Stimulated activated CD4-positive, alpha-beta T cell treated with anti-CD3 and anti-CD28 coated beads, Interleukin-2, amount 100 ng/mL, for 4 hours (primary cell): ENCODE measurements around the gene ZCCHC14.

ENCODE experiments used
- DNase-seq: peaks from one replicate; pipeline ENCODE4 v3.0.0-alpha.2; 2020; ENCODE audit warnings: low read depth

ZCCHC14 gene

DNA sequence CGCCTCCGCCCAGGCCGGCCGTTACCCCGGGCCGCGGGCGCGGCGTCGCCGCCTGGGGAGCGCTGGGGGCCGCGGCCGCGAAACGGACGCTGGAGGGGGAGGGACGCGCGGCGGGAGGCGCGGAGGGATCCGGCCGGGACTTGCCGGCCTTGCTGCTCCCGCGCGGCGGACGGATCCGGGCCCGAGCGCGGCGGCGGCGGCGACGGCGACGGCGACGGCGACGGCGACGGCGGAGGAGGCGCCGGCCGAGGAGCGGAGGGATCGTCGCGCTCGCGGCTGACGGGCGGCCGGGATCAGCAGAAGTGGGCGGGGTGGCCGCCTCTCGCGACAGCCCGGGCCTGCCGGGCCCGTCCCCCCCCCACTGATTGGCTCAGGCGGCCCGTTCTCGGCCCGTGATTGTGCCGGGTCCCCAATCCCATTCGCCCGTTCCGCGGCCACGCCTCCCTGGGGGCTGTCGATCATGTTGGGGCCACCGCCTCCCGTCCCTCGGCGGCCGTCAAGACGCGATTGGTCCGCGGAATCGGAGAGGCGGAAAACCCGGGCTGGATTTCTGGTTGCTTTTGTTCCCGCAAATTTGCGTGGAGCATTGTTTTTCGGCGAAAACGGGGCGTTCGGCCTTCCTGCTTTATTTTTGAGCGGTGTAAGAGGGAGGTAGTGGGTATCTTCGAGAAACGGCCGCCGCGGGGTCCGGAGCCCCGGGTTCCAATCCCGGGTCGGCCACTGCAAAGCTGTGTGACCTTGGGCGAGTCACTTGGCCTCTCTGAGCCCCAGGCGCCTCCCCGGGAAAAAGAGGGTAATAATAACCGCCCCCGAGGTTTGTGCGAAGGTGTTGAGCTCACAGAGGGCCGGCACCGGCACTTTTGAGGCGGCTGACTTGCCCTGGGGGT is at the start of gene ZCCHC14:
Gene ZCCHC14 (minus strand): TSS at position 304 of the 887 bp plus-strand sequence. CDS start 786 bp downstream, outside the sequence.
- DNase-seq = peak; percentile 99

DNA sequence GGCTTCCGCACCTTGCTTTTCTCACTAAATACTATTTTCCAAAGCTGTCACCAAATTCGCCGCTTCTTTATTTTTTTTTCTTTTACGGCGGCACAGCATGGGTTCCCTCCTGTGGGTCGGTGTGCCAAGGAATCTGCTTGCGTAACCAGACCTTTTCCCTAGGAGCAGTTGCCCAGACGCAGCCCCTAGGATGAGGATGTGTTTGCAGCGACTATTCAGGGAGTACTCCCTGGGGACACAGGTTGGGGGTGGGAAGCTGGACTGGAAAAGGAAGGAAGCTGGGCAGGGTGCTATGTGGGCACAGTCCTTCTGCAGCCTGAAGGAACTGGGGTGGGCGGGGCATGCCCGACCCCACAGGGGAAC is 49.0 kb upstream of the ZCCHC14 start:
- no peak for DNase-seq

DNA sequence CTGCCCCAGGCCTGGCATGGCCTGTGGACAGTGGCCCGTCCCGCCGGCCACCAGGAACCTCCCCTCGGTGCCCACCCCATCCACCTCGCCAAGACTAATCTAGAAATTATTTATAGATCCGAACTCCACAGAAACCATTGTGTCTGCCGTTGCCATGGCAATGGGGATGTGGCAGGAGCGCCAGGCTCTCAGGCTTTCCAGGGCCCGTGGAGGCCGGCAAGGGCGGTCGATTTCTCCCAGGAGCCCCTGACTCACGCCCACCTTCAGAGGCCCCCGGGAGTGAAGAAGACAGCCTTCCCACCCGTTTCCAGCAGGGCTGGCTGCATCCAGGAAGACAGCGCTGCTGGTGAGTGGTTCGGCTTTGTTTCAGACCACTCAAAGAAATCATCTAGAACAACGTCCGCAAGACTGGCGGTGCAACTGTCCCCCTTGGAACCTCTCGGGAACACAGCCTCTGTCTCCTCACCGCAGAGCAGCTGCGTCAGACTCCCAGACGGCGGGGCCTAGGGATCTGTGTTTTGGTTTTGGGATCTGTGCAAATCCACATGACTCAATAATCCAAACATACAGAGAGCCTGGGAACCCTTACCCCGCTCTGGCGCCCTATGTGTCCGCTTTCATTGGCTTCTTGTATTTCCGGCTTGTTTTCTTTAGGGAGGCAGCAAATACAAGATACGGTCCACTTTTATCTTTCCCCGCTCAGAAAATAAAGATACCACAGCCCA is 48.5 kb upstream of the ZCCHC14 start:
- no peak for DNase-seq

DNA sequence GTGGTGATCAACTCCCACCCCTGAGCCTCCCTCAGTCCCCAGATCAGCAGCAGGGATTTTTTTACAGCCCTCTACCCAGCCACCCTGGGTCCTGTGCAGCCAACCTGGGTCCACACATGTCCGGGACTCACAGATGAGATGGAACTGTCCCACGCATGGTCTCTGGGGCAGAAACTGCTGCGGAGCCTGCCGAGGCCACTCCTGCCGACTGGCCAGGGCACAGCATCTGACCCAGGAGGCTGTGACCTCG is 48.0 kb upstream of the ZCCHC14 start:
- DNase-seq = no peak

DNA sequence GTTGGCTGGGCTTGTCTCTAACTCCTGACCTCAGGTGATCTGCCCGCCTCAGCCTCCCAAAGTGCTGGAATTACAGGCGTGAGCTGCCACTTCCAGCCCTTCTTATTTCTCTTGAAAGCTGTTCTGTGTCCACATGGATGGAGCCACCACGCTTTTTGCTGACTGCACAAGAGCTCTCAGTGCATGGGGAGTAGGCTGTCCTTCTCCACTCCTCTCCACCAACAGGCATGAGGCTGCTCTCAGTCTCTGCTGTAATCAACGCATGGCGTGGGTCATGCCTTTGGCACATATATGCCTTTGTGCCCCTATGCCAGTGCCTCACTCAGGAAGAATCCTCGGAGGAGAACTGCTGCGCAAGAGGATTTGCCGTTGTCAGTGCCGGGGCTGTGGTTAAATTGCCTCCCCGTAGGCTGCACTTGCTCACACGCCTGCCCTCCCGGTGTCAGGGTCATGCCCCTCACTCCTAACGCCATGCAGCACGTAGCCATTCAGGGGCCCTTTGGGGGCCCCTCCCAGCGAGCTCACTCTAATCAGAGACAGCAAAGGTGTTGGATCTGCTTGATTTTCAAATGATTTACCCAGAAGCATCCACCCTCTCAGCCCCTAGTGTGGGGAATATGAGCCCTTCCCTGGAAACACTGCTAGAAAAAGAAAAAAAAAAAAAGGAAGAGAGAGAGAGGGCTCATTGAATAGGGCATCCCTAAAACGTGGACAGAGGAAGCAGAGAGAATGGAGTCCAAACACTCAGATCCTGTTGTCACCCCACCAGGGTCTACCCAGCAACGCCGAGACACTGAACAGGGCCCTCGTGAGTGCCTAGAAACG is 47.5 kb upstream of the ZCCHC14 start:
- DNase-seq = no peak

DNA sequence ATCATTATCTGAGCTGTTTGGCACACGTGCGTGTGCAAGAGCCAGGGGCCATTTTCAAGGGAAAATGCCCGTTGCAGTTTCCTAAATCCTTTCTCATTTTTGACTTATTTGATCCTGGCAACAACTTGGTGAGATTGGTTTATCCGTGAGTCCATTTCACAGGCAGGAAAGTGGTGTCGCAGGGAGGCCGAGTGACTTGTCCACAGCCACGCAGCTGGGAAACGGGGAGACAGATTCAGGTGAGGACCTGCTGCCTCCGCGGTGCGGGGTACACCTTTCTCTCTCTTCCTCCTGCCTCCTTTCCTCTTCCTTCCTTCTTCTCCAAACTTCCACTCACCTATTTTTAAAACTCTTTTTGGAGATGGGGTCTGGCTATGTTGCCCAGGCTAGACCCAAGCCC is 46.3 kb upstream of the ZCCHC14 start:
- DNase-seq = no peak

DNA sequence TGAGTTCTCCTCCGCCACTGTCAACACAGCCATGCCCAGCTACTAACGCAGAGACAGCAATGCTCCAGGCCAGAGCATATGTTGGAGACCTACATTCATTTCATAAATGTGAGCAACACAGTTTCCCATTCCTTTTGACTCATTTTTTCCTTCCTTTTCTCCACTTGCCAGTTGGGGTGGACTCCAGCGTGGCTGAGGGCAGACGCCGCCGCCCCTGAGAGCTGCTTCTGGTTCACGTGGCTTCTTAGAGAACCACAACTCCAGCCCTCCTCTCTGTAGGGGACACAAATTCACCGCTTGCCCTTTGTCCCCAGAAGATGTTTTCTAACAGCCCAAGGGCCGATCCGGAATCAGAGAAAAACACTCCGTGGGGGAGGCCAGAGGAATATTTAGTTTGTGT is 45.8 kb upstream of the ZCCHC14 start:
- no peak for DNase-seq

DNA sequence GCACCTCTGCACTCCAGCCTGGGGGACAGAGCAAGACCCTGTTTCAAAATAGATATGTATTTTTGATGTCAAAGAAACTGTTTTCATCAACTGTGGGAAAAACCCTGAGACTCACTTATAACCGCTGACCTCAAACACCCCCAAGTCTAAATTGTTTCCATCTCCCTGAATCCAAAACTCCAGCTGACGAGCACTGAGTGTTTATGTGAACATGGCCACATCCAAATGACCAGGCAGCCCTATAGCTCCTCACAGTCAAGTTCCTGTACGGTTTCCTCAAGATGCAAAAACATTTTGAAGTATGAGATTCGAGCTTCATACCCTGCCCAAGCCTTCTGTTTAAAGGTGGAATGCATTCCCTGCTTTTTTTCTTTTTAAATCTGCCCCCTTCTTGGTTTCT is 45.3 kb upstream of the ZCCHC14 start:
- no peak for DNase-seq

DNA sequence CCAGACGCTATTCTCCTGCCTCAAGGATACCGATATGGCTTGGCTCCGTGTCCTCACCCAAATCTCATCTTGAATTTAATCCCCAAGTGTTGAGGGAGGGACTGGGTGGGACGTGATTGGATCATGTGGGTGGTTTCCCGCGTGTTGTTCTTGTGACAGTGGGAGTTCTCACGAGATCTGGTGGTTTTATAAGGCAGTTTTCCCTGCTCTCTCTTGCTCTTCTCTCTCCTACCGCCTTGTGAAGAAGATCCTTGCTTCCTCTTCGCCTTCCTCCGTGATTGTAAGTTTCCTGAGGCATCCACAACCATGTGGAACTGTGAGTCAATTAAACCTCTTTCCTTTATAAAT is 43.9 kb upstream of the ZCCHC14 start:
- no peak for DNase-seq

DNA sequence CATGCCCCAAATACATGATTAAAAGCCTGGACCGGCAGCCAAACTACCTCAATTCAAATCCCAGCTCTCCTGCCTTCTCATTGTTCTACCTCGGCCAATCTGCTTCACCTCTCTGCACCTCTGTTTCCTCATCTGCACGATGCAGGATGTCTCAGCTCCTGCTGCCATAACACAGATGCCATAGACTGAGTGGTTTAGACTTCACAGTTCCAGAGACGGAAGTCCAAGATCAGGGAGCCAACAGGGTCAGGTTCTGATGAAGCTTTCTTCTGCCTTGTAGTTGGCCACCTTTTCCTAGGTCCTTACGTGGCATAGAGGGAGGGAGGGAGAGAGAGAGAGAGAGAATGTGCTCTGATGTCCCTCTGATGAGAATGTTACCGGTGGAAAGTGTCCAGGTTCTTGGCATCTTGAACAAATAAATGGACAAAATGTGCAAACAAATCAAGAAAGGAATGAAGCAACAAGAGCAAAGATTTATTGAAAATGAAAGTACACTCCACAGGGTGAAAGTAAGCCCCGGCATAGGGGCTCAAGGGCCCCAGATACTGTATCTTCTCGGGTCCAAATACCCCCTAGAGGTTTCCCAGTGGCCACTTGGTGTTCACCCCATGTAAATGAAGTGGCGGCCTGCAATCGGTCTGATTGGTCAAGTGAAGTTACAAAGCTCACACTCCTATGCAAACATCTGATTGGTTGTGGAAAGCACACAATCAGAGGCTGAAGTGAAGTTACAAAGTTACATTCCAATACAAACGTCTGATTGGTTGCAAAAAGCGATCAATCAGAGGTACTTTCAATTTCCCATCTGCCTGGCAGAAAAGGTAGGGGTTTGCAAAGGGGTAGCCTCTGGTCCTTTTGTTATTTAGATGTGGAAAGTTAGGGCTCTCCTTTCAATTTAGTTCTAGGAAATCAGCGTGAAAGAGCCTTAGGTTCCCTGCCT is 43.3 kb upstream of the ZCCHC14 start:
- DNase-seq = no peak

DNA sequence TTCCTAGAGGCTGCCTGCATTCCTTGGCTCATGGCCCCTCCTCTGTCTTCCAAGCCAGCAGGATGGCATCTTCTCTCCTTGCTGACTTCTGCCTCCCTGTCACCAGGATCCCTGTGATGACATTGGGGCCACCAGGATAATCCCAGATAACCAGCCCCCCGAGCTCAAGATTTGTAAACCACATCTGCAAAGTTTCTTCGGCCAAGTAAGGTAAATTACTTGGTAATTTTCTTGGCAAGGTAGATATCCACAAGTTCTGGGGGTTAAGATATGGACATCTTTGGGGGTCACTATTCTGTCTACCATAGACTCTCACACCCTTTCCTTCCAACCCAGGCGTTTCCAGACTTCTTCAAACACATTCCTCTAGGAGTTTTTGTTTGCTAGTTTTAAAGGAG is 42.6 kb upstream of the ZCCHC14 start:
- no peak for DNase-seq

DNA sequence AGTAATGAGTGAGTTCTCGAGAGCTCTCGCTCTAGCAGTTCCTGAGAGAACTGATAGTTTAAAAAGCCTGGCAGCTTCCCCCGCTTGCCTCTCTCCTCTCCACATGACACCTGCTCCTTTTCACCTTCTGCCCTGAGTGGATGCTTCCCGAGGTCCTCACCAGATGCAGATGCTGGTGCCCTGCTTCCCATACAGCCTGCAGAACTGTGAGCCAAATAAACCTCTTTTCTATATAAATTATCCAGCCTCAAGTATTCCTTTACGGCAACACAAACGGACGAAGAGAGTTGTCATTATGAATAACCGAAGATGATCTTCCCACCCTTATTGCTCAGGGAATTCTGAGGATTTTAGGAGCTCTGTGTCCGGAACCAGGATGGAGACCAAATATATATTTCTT is 41.9 kb upstream of the ZCCHC14 start:
- DNase-seq = no peak

DNA sequence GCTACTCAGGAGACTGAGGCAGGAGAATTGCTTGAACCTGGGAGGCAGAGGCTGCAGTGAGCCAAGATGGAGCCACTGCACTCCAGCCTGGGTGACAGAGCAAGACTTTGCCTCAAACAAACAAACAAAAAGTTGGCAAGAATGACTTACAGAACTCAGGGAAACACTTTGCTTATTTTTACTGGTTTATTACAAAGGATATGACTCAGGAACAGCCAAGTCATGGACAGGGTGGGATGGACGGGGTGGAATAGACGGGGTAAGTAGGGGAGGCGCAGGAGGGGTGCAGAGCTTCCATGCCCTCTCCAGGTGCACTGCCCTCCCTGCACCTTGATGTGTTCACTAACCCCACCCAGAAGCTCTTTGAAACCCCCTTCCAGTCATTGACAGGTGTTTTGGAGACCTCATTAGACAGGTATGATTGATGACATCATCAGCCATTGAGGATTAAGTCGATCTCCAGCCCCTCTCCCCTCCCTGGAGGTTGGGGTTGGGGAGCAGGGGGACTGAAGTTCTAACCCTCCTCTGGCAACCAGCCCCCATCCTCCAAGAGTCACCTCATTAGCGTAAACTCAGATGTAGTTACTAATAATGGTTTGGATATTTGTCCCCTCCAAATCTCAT is 41.3 kb upstream of the ZCCHC14 start:
- DNase-seq = no peak

DNA sequence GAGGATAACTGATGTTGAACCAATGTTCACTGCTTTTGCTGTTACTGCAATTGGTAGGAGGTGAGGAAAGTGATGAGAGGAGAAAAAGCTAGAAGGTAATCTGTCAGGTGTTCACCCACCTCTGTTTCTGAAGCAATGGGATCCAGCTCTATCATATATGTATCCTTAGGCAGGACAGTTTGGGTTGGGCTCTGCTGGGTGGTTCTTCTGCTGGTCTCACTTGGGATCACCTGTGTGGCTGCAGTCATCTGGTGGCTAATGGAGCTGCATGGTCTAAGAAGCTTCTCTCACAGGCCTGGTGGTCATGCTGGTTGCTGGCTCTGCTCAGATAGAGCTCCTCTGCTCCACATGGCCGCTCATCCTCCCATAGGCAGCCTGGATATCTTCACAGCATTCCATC is 40.2 kb upstream of the ZCCHC14 start:
- DNase-seq = no peak

DNA sequence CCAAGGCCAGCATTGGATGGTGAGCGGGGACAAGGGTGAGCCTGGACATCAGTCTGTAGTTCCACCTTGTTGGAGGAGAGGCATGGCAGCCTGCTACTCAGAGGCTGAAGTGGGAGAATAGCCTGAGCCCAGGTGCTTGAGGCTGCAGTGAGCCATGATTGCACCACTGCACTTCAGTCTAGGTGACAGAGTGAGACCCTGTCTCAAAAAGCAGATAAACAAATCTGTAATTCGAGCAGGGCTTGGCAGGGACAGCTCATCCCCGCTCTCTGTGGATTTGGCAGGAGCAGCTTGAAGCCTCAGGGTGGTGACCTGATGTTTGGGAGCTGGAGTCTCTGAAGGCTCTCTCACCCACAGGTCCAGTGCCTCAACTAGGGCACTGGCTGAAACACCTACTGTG is 38.6 kb upstream of the ZCCHC14 start:
- no peak for DNase-seq

DNA sequence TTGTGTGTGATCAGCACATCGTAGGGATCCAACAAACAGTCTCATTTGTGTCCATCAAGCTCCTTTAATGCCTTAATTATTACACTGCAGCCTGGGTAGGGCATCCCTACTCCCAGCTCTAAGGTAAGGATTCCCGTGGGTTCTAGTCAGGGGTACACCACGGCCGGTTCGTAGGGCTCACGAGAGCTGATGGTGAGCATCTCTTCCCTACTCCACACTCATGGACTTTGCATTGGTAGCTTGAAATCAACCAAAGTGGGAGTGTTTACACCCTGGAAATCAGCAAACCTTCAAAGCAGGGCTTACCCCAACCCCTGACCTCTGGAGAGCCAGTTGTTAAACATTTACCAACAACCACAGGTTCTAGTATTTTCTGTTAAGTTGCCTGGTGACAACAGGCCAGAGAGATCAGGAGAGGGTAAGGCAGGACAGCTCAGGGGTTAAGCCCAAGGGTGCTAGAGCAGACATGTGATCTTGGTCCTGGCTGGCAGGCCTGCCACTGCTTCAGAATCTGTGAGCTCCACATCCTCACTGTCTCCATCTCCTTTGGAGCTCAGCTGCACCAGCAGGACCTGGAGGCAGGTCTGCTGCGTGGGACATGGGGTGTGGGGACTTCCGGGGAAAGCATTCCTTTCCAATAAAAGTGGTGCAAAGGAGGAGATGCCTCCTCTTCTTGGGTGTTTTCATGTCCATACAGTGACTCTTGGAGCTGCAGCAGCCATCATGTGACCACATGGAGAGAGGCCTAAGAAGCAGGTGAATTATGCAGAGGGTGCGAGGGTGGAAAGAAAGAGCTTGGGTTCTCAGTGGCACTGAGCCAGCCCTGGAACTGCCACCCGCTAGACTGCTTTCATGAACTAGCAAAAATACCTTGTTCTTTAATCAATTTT is 36.1 kb upstream of the ZCCHC14 start:
- no peak for DNase-seq

DNA sequence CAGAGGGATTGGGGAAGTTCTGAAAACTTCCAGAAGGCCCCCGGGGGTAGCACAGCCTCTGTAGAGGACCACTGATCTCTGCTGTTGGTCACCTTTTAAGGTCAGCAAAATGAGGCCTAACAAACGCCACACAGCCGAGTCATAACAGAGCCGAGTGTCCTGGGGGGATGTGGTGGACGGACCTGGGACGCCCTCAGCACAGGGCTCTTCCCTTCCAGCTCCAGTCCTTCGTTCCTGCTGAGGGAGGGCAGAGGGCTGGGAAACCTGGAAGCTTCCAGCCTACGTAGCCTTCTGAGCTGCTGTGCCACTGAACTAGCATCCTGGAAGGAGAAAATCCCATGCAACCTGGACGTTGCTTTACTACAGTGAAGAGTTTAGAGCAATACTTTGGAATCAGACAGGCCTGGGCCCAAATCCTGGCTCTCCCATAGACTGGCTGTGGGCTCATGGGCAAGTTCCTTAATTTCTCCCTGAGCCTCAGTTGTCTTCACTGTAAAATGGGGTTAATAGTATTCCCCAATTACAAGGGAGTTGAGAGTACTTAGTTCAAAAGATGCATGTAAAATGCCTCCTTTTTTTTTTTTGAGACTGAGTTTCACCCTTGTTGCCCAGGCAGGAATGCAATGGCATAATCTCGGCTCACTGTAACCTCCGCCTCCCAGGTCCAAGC is 34.4 kb upstream of the ZCCHC14 start:
- no peak for DNase-seq

DNA sequence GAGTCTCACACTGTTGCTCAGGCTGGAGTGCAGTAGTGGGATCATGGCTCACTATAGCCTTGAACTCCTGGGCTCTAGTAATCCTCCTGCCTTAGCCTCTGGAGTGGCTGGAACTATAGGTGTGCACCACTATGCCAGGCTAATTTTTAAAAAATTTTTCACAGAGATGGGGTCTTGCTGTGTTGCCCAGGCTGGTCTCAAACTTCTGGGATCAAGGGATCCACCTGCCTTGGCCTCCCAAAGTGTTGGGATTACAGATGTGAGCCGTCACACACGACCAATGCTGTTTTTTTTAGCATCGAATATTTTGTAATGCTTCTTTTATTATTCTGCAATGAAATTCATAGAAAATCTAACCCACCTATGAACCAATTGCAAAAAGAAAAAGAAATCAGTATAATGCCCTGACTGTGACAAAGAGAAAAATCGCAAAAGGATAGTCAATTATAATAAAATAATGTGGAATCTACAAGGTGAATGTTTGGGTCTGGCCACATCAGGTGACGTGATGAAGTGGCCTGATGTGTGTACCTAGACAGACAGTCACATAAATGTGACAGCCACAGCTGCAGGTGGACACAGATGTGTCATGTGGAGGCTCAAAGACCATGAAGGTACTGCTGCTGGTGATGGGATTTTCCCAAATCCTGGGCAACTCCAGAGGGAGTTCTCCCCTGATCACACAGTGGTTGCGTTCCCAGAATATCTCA is 33.6 kb upstream of the ZCCHC14 start:
- DNase-seq = no peak

DNA sequence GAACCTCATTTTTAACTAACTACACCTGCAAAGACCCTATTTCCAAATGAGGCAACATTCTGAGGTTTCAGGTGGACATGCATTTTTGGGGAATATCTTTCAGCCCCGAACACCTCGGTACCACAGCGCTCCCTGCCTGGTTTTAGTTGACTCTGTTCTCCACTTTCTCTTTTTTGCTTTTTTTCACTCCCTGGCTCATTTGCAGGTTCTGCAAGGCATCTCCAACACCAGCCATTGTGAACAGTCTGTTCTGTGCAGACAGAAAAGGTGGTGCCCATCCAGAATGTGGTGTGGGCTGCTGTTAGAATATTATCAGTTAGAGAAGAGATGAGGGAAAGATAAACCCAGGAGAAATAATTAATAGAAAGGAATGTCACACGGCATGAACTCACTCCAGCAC is 32.5 kb upstream of the ZCCHC14 start:
- DNase-seq = no peak
